Measurements from ENCODE around the gene KCNH1.

KCNH1 gene

GRCh38 chr1:210922666-210923065, 211.3 kb downstream of the KCNH1 start:
- Histone ChIP-seq H3K4me3 (ENCODE audit: low read depth, low read length) (no peak overlapping the region), H3K9me3 (ENCODE audit: control insufficient read depth, insufficient read depth, low read depth, low read length) (no peaks in the 10 kb centered on the region), H3K27ac (ENCODE audit: extremely low read depth, low read depth, low read length) (no peak overlapping the region), H3K36me3 (ENCODE audit: control insufficient read depth in 2 of 2, insufficient read depth in 1 of 2, low read length in 2 of 2) (no peaks in the 10 kb centered on the region), H3K4me1 (ENCODE audit: control insufficient read depth, insufficient read depth, low read length) (no peaks in the 10 kb centered on the region)
- ChIA-PET POLR2A (no interaction called here), CTCF (no interaction called here)
- peak; percentile 57 for TF ChIP-seq ZFHX2 (tag by site-specific recombination; conservative IDR thresholded peaks at IDR 0.05)
- TF ChIP-seq EGR2 (tag by site-specific recombination; IDR thresholded peaks at IDR 0.05; ENCODE audit: low read depth), result 0 out of 2 replicates have a peak, but pooled peaks have one; percentile 37
- no peak for TF ChIP-seq ZNF423 (tag by site-specific recombination; IDR thresholded peaks at IDR 0.05)

GRCh38 chr1:210920716-210921694, 212.9 kb downstream of the KCNH1 start:
- no peaks in the 10 kb centered on the region for H3K9me3 ChIP-seq (ENCODE audit: control insufficient read depth, insufficient read depth, low read depth, low read length)
- no peaks in the 10 kb centered on the region for H3K36me3 ChIP-seq (ENCODE audit: control insufficient read depth in 2 of 2, insufficient read depth in 1 of 2, low read length in 2 of 2)
- no peak overlapping the region for H3K4me3 ChIP-seq (ENCODE audit: low read depth, low read length)
- POLR2A ChIA-PET, result no interaction called here
- no peak overlapping the region for H3K27ac ChIP-seq (ENCODE audit: extremely low read depth, low read depth, low read length)
- CTCF ChIA-PET, result interaction anchor here (1.1 kb wide), 1 partner anchor 28 kb away, joined by 3 read pairs; no protein-coding TSS in a partner anchor
- TF ChIP-seq ZBTB17 (tag by site-specific recombination; IDR thresholded peaks at IDR 0.05), result no peak
- TF ChIP-seq CTCF (tag by site-specific recombination; IDR thresholded peaks at IDR 0.05), result no peak
- no peak for TF ChIP-seq ZNF692 (tag by site-specific recombination; IDR thresholded peaks at IDR 0.05)
- TF ChIP-seq GLI4 (tag by site-specific recombination; IDR thresholded peaks at IDR 0.05), result no peak
- no peak for TF ChIP-seq PRDM4 (tag by site-specific recombination; IDR thresholded peaks at IDR 0.05)
- H3K4me1 ChIP-seq (ENCODE audit: control insufficient read depth, insufficient read depth, low read length), result no peaks in the 10 kb centered on the region

- CTCF ChIA-PET, result interaction anchor here (1.1 kb wide), 1 partner anchor 29 kb away, joined by 3 read pairs; no protein-coding TSS in a partner anchor
- no peak for TF ChIP-seq PRDM4 (tag by site-specific recombination; IDR thresholded peaks at IDR 0.05)
- no peak for TF ChIP-seq ZNF239 (tag by site-specific recombination; IDR thresholded peaks at IDR 0.05)
- TF ChIP-seq ZNF707 (tag by site-specific recombination; IDR thresholded peaks at IDR 0.05), result no peak
- TF ChIP-seq ZNF626 (tag by site-specific recombination; IDR thresholded peaks at IDR 0.05), result no peak
- no peak for TF ChIP-seq ZFP41 (tag by site-specific recombination; IDR thresholded peaks at IDR 0.05; ENCODE audit: borderline replicate concordance)
- TF ChIP-seq ZNF202 (tag by site-specific recombination; IDR thresholded peaks at IDR 0.05; ENCODE audit: borderline replicate concordance), result no peak
- no peak for TF ChIP-seq KLF17 (tag by site-specific recombination; IDR thresholded peaks at IDR 0.05)
- no peak for TF ChIP-seq ZNF26 (tag by site-specific recombination; IDR thresholded peaks at IDR 0.05)
- no peak for TF ChIP-seq ZNF513 (tag by site-specific recombination; IDR thresholded peaks at IDR 0.05)
Measured at GRCh38 chr1:210920258-210920657, 213.7 kb downstream of the KCNH1 start.

More at GRCh38 chr1:210920258-210920657, 213.7 kb downstream of the KCNH1 start:
- Histone ChIP-seq H3K36me3 (ENCODE audit: control insufficient read depth in 2 of 2, insufficient read depth in 1 of 2, low read length in 2 of 2) (no peaks in the 10 kb centered on the region), H3K4me3 (ENCODE audit: low read depth, low read length) (no peak overlapping the region), H3K27ac (ENCODE audit: extremely low read depth, low read depth, low read length) (no peak overlapping the region), H3K9me3 (ENCODE audit: control insufficient read depth, insufficient read depth, low read depth, low read length) (no peaks in the 10 kb centered on the region), H3K4me1 (ENCODE audit: control insufficient read depth, insufficient read depth, low read length) (no peaks in the 10 kb centered on the region)
- POLR2A ChIA-PET, result no interaction called here

Data from HEK293 (cell line).